Colonic mucosa (tissue), 4 donors: ENCODE measurements around the gene ZBTB21. TPM values are rescaled to one million over a fixed set of nuclear protein-coding genes. Genes with fewer than 3 reads are reported as not detected.

Experiments
- DNase-seq: peaks from one replicate; pipeline ENCODE4 v3.0.0-alpha.2; 2020
- H3K27ac ChIP-seq: fragments of 200-600 bp; one replicate; pipeline ENCODE4 v1.8.0; 2021
- H3K27me3 ChIP-seq: fragments of 200-600 bp; one replicate; pipeline ENCODE4 v1.8.0; 2021
- H3K36me3 ChIP-seq: fragments of 200-600 bp; one replicate; pipeline ENCODE4 v1.8.0; 2021
- H3K4me1 ChIP-seq: fragments of 200-600 bp; one replicate; pipeline ENCODE4 v1.8.0; 2021; ENCODE audit warnings: mild to moderate bottlenecking
- H3K4me3 ChIP-seq: fragments of 200-600 bp; one replicate; pipeline ENCODE4 v1.8.0; 2021
- H3K9ac ChIP-seq, 2 donors: one replicate each; pipeline ENCODE4 v1.7.0; 2013; ENCODE audit warnings: control low read depth in 2 of 2, low read depth in 2 of 2, low read length in 2 of 2
- H3K9me3 ChIP-seq: fragments of 200-600 bp; one replicate; pipeline ENCODE4 v1.8.0; 2021
- CTCF ChIP-seq: fragments of 200-600 bp; IDR thresholded peaks from one replicate; pipeline ENCODE4 v1.8.0; 2022; ENCODE audit warnings: antibody characterized with exemption, mild to moderate bottlenecking
- intact Hi-C: fragments of 100-400 bp; cut with DNase I; formaldehyde crosslinking; loops from one replicate; pipeline ENCODE4 v1.14.1; 2022
- total RNA-seq, 2 donors: library from RNA; stranded (reverse); fragmentation: NEBNext Ultra II Directional in 1 of 2; extraction: Animal tissue kit (Norgen Biotek cat#: 25700) in 1 of 2; gene quantifications; one replicate each; pipeline ENCODE4 v1.2.1, GENCODE V29; 2021
- donor health status: healthy.
- donor health status: DM: no; HTN: no; CAD: no.
- donor health status: DM: no; HTN: no; CAD: no.

The ZBTB21 gene
- total RNA-seq, 2 donors from 2014 or later: 10.2 to 15.1 TPM

DNA sequence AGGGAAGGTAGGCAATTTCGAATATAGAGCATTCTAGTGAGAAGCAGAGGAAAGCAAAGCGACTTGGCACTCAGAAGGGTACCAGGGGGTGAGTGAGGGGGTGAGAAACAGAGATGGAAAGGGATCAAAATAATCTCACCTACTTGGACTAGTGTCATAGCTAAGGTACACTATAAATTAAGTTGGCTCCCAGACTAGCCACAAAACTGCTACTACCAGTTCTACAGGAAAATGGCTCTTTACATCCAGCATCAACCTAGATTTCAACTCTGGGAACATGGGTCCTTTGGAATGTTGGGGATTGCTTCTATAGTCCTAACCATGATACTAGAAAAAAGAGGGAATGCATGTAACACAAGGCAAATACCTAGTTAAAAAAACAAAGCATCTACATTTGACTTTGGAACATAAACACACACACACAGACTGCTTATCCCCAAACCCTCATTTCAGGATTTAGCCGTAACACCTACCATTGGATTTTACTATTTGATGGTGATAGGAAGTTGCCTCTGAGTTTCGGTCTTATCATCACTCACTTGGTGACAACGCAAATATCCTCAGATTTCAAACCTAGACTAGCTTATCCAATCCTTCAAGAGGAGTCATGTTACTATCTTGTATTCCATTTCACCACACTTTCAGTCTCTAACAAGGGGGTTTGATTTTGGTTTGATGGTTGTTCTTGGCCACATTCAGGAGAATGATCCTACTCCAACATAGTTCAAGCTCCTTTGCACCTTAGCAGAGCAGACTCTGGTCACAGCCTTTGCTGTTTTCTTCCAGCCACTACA lies 5.6 kb downstream of the ZBTB21 start:
- no peaks in the 10 kb centered on the region for H3K36me3 ChIP-seq
- H3K27ac ChIP-seq: no peak overlapping the region
- H3K9me3 ChIP-seq: no peaks in the 10 kb centered on the region
- H3K27me3 ChIP-seq: no peaks in the 10 kb centered on the region
- intact Hi-C loops: loop anchor here (5.0 kb wide), 2 partner anchors 103 to 122 kb away; no protein-coding TSS in a partner anchor
- H3K9ac ChIP-seq: no peak overlapping the region
- DNase-seq: no peak
- no peaks in the 10 kb centered on the region for H3K4me1 ChIP-seq
- no peak overlapping the region for H3K4me3 ChIP-seq
- no peak for TF ChIP-seq CTCF

GRCh38 chr21:42003051-42003461 lies 7.1 kb downstream of the ZBTB21 start:
- Histone ChIP-seq H3K36me3 (no peaks in the 10 kb centered on the region), H3K4me1 (no peaks in the 10 kb centered on the region), H3K4me3 (no peak overlapping the region), H3K27ac (no peak overlapping the region), H3K9ac (no peak overlapping the region), H3K27me3 (no peaks in the 10 kb centered on the region), H3K9me3 (no peaks in the 10 kb centered on the region)
- no peak for TF ChIP-seq CTCF
- intact Hi-C loops: no loop called here
- no peak for DNase-seq

- no peak for DNase-seq
- no peaks in the 10 kb centered on the region for H3K4me1 ChIP-seq
- H3K27ac ChIP-seq: no peak overlapping the region
- intact Hi-C loops: no loop called here
- no peaks in the 10 kb centered on the region for H3K9me3 ChIP-seq
- no peaks in the 10 kb centered on the region for H3K36me3 ChIP-seq
- H3K27me3 ChIP-seq: no peaks in the 10 kb centered on the region
- no peak for TF ChIP-seq CTCF
- no peak overlapping the region for H3K9ac ChIP-seq
- H3K4me3 ChIP-seq: no peak overlapping the region
Observed at GRCh38 chr21:42002421-42002958, 7.7 kb downstream of the ZBTB21 start.

DNA sequence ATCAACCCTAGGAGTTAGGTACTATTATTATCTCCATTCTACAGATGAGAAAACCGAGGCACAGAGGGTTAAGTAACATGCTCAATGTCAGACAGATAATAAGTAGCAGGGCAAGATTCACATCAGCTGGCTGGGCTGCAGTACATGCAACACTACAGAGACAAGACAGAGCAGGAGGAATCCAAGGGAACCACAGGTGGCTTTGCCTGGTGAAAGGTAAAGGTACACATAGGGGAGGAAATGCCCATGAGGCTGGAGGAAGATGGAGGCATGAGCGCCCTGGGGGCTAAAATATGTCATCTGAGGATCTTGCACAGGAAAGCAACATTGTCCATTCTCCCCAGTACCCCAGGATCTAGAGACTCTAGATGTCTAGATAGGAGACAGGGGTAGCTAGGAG lies 8.4 kb downstream of the ZBTB21 start:
- Histone ChIP-seq H3K27ac (no peak overlapping the region), H3K36me3 (no peaks in the 10 kb centered on the region), H3K27me3 (no peaks in the 10 kb centered on the region), H3K4me3 (no peak overlapping the region), H3K9me3 (no peaks in the 10 kb centered on the region), H3K4me1 (no peaks in the 10 kb centered on the region), H3K9ac (no peak overlapping the region)
- TF ChIP-seq CTCF: no peak
- intact Hi-C loops: no loop called here
- no peak for DNase-seq

DNA sequence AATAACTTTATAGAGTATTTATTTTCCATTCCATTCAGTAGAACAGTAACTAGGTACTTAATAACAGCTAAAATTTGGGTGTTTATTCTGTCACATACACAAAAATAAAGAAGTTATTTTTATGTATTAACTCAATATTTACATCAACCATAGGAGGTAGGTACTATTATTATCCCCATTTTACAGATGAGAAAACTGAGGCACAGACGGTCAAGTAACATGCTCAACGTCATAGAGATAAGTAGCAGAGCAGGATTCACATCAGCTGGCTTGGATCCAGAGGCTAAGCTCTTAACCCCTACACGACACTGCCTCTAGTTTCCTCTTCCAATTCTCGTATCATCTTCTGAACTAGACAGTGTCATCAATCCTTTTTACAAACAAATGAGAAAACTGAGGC lies 9.3 kb downstream of the ZBTB21 start:
- no peak overlapping the region for H3K27ac ChIP-seq
- H3K9me3 ChIP-seq: no peaks in the 10 kb centered on the region
- no peaks in the 10 kb centered on the region for H3K36me3 ChIP-seq
- intact Hi-C loops: no loop called here
- H3K4me3 ChIP-seq: no peak overlapping the region
- no peak for TF ChIP-seq CTCF
- DNase-seq: no peak
- no peaks in the 10 kb centered on the region for H3K27me3 ChIP-seq
- H3K4me1 ChIP-seq: no peaks in the 10 kb centered on the region
- no peak overlapping the region for H3K9ac ChIP-seq
